ENCODE data around the gene TBC1D32. TPM values are rescaled to one million over a fixed set of nuclear protein-coding genes. Genes with fewer than 3 reads are reported as not detected.

TBC1D32 gene
- polyA plus RNA-seq, 1 donor (not counting 4 experiments of a cell fraction or from before 2014, with no cell fraction given) = 6.7 TPM

- Histone ChIP-seq H3K9me1 (ENCODE audit: control insufficient read depth, extremely low read depth, insufficient read depth, low read length) (no peaks in the 10 kb centered on the region), H4K20me1 (ENCODE audit: control insufficient read depth, extremely low read depth, insufficient read depth, low read length) (no peaks in the 10 kb centered on the region), H3K27me3 (ENCODE audit: control insufficient read depth, extremely low read depth, insufficient read depth, low read length) (no peaks in the 10 kb centered on the region), H3K4me3 (ENCODE audit: control insufficient read depth in 2 of 3, extremely low read depth in 1 of 3, insufficient read depth in 2 of 3, low read depth in 1 of 3, low read length in 3 of 3) (no peak overlapping the region), H3K36me3 (ENCODE audit: control insufficient read depth in 2 of 2, extremely low read depth in 1 of 2, insufficient read depth in 2 of 2, low read length in 2 of 2) (no peaks in the 10 kb centered on the region), H3K79me2 (ENCODE audit: control insufficient read depth, insufficient read depth, low read length) (no peaks in the 10 kb centered on the region), H3K4me2 (ENCODE audit: control insufficient read depth, extremely low read depth, insufficient read depth, low read depth, low read length) (no peak overlapping the region), H2AFZ (ENCODE audit: control insufficient read depth, low read length) (no peak overlapping the region), H3K27ac (ENCODE audit: control insufficient read depth, insufficient read depth, low read length) (no peak overlapping the region), H3K4me1 (ENCODE audit: control insufficient read depth, extremely low read depth, insufficient read depth, low read length) (no peaks in the 10 kb centered on the region), H3K9me3 (ENCODE audit: control insufficient read depth, low read depth, low read length) (no peaks in the 10 kb centered on the region), H3K9ac (ENCODE audit: control insufficient read depth, extremely low read depth, insufficient read depth, low read length) (no peak overlapping the region)
- FAIRE-seq = no peak
- no peak for DNase-seq (ENCODE audit: low read depth, low spot score)
- dilution Hi-C loops (cut with MboI; ENCODE audit: extremely low pct_ligation_motif_present, low sequenced_read_pairs) = no loop called here
- TF ChIP-seq, protein P1, sequence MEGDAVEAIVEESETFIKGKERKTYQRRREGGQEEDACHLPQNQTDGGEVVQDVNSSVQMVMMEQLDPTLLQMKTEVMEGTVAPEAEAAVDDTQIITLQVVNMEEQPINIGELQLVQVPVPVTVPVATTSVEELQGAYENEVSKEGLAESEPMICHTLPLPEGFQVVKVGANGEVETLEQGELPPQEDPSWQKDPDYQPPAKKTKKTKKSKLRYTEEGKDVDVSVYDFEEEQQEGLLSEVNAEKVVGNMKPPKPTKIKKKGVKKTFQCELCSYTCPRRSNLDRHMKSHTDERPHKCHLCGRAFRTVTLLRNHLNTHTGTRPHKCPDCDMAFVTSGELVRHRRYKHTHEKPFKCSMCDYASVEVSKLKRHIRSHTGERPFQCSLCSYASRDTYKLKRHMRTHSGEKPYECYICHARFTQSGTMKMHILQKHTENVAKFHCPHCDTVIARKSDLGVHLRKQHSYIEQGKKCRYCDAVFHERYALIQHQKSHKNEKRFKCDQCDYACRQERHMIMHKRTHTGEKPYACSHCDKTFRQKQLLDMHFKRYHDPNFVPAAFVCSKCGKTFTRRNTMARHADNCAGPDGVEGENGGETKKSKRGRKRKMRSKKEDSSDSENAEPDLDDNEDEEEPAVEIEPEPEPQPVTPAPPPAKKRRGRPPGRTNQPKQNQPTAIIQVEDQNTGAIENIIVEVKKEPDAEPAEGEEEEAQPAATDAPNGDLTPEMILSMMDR (optimal IDR thresholded peaks at IDR 0.05 in 1 of 3, IDR thresholded peaks at IDR 0.05 in 1 of 3, conservative IDR thresholded peaks at IDR 0.05 in 1 of 3; ENCODE audit: extremely low read depth in 1 of 3, insufficient read depth in 2 of 3, low read length in 3 of 3) = no peak
- TF ChIP-seq EZH2 (IDR thresholded peaks at IDR 0.05; ENCODE audit: low read length) = no peak
Observed at GRCh38 chr6:121223930-121224329, 110.3 kb downstream of the TBC1D32 start.

DNA sequence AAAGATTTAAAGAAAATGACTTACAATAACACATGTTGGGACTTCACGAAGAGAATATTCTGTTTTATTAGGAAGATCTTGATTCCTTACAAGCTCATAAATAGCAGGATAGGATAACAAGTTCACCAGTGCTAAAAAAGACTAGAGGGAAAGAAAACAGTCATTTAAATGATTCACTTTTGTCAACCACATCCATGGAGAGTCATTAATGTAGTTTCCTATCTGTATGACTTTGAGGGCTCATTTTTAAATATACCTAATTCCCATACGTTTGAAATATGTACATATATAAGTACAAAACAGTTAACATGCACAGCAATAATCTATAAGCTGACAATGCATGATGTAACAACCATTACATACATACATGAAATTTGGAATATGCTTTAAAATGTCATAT, 111.1 kb downstream of the TBC1D32 start:
- Histone ChIP-seq H3K9ac (ENCODE audit: control insufficient read depth, extremely low read depth, insufficient read depth, low read length) (no peak overlapping the region), H3K9me3 (ENCODE audit: control insufficient read depth, low read depth, low read length) (no peaks in the 10 kb centered on the region), H3K27ac (ENCODE audit: control insufficient read depth, insufficient read depth, low read length) (no peak overlapping the region), H2AFZ (ENCODE audit: control insufficient read depth, low read length) (no peak overlapping the region), H3K4me2 (ENCODE audit: control insufficient read depth, extremely low read depth, insufficient read depth, low read depth, low read length) (no peak overlapping the region), H4K20me1 (ENCODE audit: control insufficient read depth, extremely low read depth, insufficient read depth, low read length) (no peaks in the 10 kb centered on the region), H3K9me1 (ENCODE audit: control insufficient read depth, extremely low read depth, insufficient read depth, low read length) (no peaks in the 10 kb centered on the region), H3K79me2 (ENCODE audit: control insufficient read depth, insufficient read depth, low read length) (no peaks in the 10 kb centered on the region), H3K27me3 (ENCODE audit: control insufficient read depth, extremely low read depth, insufficient read depth, low read length) (no peaks in the 10 kb centered on the region), H3K36me3 (ENCODE audit: control insufficient read depth in 2 of 2, extremely low read depth in 1 of 2, insufficient read depth in 2 of 2, low read length in 2 of 2) (no peaks in the 10 kb centered on the region), H3K4me1 (ENCODE audit: control insufficient read depth, extremely low read depth, insufficient read depth, low read length) (no peaks in the 10 kb centered on the region), H3K4me3 (ENCODE audit: control insufficient read depth in 2 of 3, extremely low read depth in 1 of 3, insufficient read depth in 2 of 3, low read depth in 1 of 3, low read length in 3 of 3) (no peak overlapping the region)
- dilution Hi-C loops (cut with MboI; ENCODE audit: extremely low pct_ligation_motif_present, low sequenced_read_pairs) = no loop called here
- TF ChIP-seq, protein P1 (optimal IDR thresholded peaks at IDR 0.05 in 1 of 3, IDR thresholded peaks at IDR 0.05 in 1 of 3, conservative IDR thresholded peaks at IDR 0.05 in 1 of 3; ENCODE audit: extremely low read depth in 1 of 3, insufficient read depth in 2 of 3, low read length in 3 of 3) = no peak
- TF ChIP-seq EZH2 (IDR thresholded peaks at IDR 0.05; ENCODE audit: low read length) = no peak
- FAIRE-seq (no peak), DNase-seq (ENCODE audit: low read depth, low spot score) (no peak)
